GM18502 (cell line): Measurements from ENCODE around the gene UCK1.

Experiments used
- ATAC-seq: cut with Tn5 transposase; IDR thresholded peaks from one replicate; pipeline ENCODE4 v1.9.1; 2021; ENCODE audit warnings: mild to moderate bottlenecking; ENCODE audit not compliant: unreplicated experiment, poor library complexity

UCK1 gene

GRCh38 chr9:131530920-131531832 is at the start of gene UCK1:
TSS of gene UCK1 (minus strand) at chr9:131531263. CDS start at chr9:131531174, 89 bp downstream.
- ATAC-seq: peak; percentile 89

- ATAC-seq: no peak
Measured at GRCh38 chr9:131580358-131580757, 49.3 kb upstream of the UCK1 start.

- no peak for ATAC-seq
Measured at GRCh38 chr9:131579789-131580211, 48.7 kb upstream of the UCK1 start.

- peak; percentile 65 for ATAC-seq
Measured at GRCh38 chr9:131578731-131579504, 47.9 kb upstream of the UCK1 start.

GRCh38 chr9:131578021-131578420 is 47.0 kb upstream of the UCK1 start:
- ATAC-seq: no peak

- no peak for ATAC-seq
Measured at GRCh38 chr9:131577005-131578000, 46.2 kb upstream of the UCK1 start.

- ATAC-seq: no peak
Measured at GRCh38 chr9:131575946-131576853, 45.1 kb upstream of the UCK1 start.

- ATAC-seq: no peak
Measured at GRCh38 chr9:131574730-131575640, 43.9 kb upstream of the UCK1 start.

- ATAC-seq: no peak
Measured at GRCh38 chr9:131567910-131568309, 36.8 kb upstream of the UCK1 start.

GRCh38 chr9:131566158-131566557 is 35.1 kb upstream of the UCK1 start:
- no peak for ATAC-seq

- ATAC-seq: no peak
Measured at GRCh38 chr9:131565369-131565768, 34.3 kb upstream of the UCK1 start.

GRCh38 chr9:131562032-131562959 is 31.2 kb upstream of the UCK1 start:
- no peak for ATAC-seq

- no peak for ATAC-seq
Measured at GRCh38 chr9:131559421-131560000, 28.4 kb upstream of the UCK1 start.

GRCh38 chr9:131557855-131558548 is 26.9 kb upstream of the UCK1 start:
- no peak for ATAC-seq

- no peak for ATAC-seq
Measured at GRCh38 chr9:131555841-131556673, 25.0 kb upstream of the UCK1 start.
